ENCODE data around the gene UBL4B. TPM values are rescaled to one million over a fixed set of nuclear protein-coding genes. Genes with fewer than 3 reads are reported as not detected.

Gene UBL4B
- total and polyA plus RNA-seq, 3 donors from 2014 or later, result 34.1 to 105 (median 95.5) TPM

- intact Hi-C loops (cut with DNase I; ENCODE audit: low total_unique reads), result no loop called here
- Histone ChIP-seq H3K4me1 (no peaks in the 10 kb centered on the region), H3K4me3 (no peak overlapping the region)
Observed at GRCh38 chr1:110152133-110152785, 40.0 kb downstream of the UBL4B start.

GRCh38 chr1:110153407-110153950, 41.2 kb downstream of the UBL4B start:
- no peaks in the 10 kb centered on the region for H3K27me3 ChIP-seq
- TF ChIP-seq POLR2A (IDR thresholded peaks at IDR 0.05) (no peak), CTCF (IDR thresholded peaks at IDR 0.05) (no peak)
- no peaks in the 10 kb centered on the region for H3K36me3 ChIP-seq (ENCODE audit: low read depth, missing control alignments)
- no peaks in the 10 kb centered on the region for H3K9me3 ChIP-seq
- H3K4me1 ChIP-seq, result no peaks in the 10 kb centered on the region
- no peak for DNase-seq
- intact Hi-C loops (cut with DNase I; ENCODE audit: low total_unique reads), result no loop called here
- H3K27ac ChIP-seq, result no peak overlapping the region
- no peak overlapping the region for H3K4me3 ChIP-seq

More at GRCh38 chr1:110152133-110152785, 40.0 kb downstream of the UBL4B start:
- no peaks in the 10 kb centered on the region for H3K36me3 ChIP-seq (ENCODE audit: low read depth, missing control alignments)
- WGBS, 2 donors, result 46 to 59% methylated on average over 8 of the region's 8 CpGs
- no peaks in the 10 kb centered on the region for H3K9me3 ChIP-seq
- H3K27ac ChIP-seq, result no peak overlapping the region
- DNase-seq, result no peak
- no peak for TF ChIP-seq CTCF (IDR thresholded peaks at IDR 0.05)
- TF ChIP-seq POLR2A (IDR thresholded peaks at IDR 0.05), result no peak
- no peaks in the 10 kb centered on the region for H3K27me3 ChIP-seq

GRCh38 chr1:110155878-110156522, 43.8 kb downstream of the UBL4B start:
- peak; percentile 74 for DNase-seq
- no peaks in the 10 kb centered on the region for H3K4me1 ChIP-seq
- no peak overlapping the region for H3K27ac ChIP-seq
- intact Hi-C loops (cut with DNase I; ENCODE audit: low total_unique reads), result no loop called here
- TF ChIP-seq CTCF (IDR thresholded peaks at IDR 0.05) (no peak), POLR2A (IDR thresholded peaks at IDR 0.05) (no peak)
- no peak overlapping the region for H3K4me3 ChIP-seq
- 33 to 43% methylated on average over 4 to 7 of the region's 7 CpGs for WGBS, 2 donors
- no peaks in the 10 kb centered on the region for H3K36me3 ChIP-seq (ENCODE audit: low read depth, missing control alignments)
- H3K27me3 ChIP-seq, result no peaks in the 10 kb centered on the region
- H3K9me3 ChIP-seq, result no peaks in the 10 kb centered on the region

- no peaks in the 10 kb centered on the region for H3K9me3 ChIP-seq
- H3K27me3 ChIP-seq, result no peaks in the 10 kb centered on the region
- no peaks in the 10 kb centered on the region for H3K36me3 ChIP-seq (ENCODE audit: low read depth, missing control alignments)
- no peaks in the 10 kb centered on the region for H3K4me1 ChIP-seq
- intact Hi-C loops (cut with DNase I; ENCODE audit: low total_unique reads), result no loop called here
- WGBS, 2 donors, result 76 to 78% methylated on average over 5 of the region's 5 CpGs
- TF ChIP-seq CTCF (IDR thresholded peaks at IDR 0.05), result no peak
- no peak for TF ChIP-seq POLR2A (IDR thresholded peaks at IDR 0.05)
- H3K4me3 ChIP-seq, result no peak overlapping the region
- no peak overlapping the region for H3K27ac ChIP-seq
- no peak for DNase-seq
Observed at GRCh38 chr1:110158261-110158660, 46.0 kb downstream of the UBL4B start.
